K562 (cell line): ENCODE data around the gene MRPL30. TPM values are rescaled to one million over a fixed set of nuclear protein-coding genes. Genes with fewer than 3 reads are reported as not detected.

ENCODE experiments used
- CBFA2T3 ChIP-seq: fragments of 450-650 bp; IDR thresholded peaks from 2 replicates; pipeline ENCODE4 v1.6.1; 2017
- CEBPG ChIP-seq, 3 experiments: fragments of 200-800 bp in 1 of 3; sonication (Bioruptor generic) in 1 of 3; sonication (generic) in 1 of 3; formaldehyde crosslinking in 1 of 3; IDR thresholded peaks in 2 of 3; conservative IDR thresholded peaks in 1 of 3; 2 replicates each; pipeline versions ENCODE4 v1.6.1 to v1.8.0; 2016 to 2022; ENCODE audit warnings: missing compliant biosample characterization in 2 of 3, missing genetic modification characterization in 2 of 3, mild to moderate bottlenecking in 1 of 3, missing genetic modification reagents in 1 of 3
- COPS2 ChIP-seq: fragments of 450-650 bp; conservative IDR thresholded peaks from 2 replicates; pipeline ENCODE4 v1.6.1; 2016; ENCODE audit warnings: mild to moderate bottlenecking, moderate library complexity
- GTF3C2 ChIP-seq: IDR thresholded peaks from 3 replicates; pipeline ENCODE4 v1.6.1; 2011; ENCODE audit warnings: borderline replicate concordance, mild to moderate bottlenecking, moderate library complexity; ENCODE audit not compliant: insufficient read length; ENCODE audit errors: extremely low read depth
- MAFF ChIP-seq: IDR thresholded peaks from 2 replicates; pipeline ENCODE4 v1.6.1; 2012; ENCODE audit warnings: low read length, improper control_type of control experiment
- MBD2 ChIP-seq: sonication (generic); IDR thresholded peaks from 2 replicates; pipeline ENCODE4 v1.6.1; 2016; ENCODE audit warnings: low read depth, borderline replicate concordance
- MECOM ChIP-seq: fragments of 250-450 bp; sonication (Bioruptor Pico); IDR thresholded peaks from 2 replicates; pipeline ENCODE4 v1.8.0; 2022; ENCODE audit warnings: inconsistent platforms
- MYNN ChIP-seq, 2 experiments: sonication (generic); formaldehyde crosslinking in 1 of 2; IDR thresholded peaks; 2 replicates each; pipeline versions ENCODE4 v1.5.0 to v1.6.1; 2016 to 2020; ENCODE audit warnings: antibody characterized with exemption in 1 of 2, missing genetic modification reagents in 1 of 2
- NR2C1 ChIP-seq, 2 experiments: fragments of 450-650 bp; IDR thresholded peaks; 2 replicates each; pipeline ENCODE4 v1.6.1; 2017; ENCODE audit warnings: mild to moderate bottlenecking in 2 of 2, antibody characterized with exemption in 1 of 2, inconsistent platforms in 1 of 2, missing compliant biosample characterization in 1 of 2, missing genetic modification characterization in 1 of 2
- PURB ChIP-seq: sonication (generic); formaldehyde crosslinking; IDR thresholded peaks from 2 replicates; pipeline ENCODE4 v1.9.0; 2021; ENCODE audit warnings: low read depth, mild to moderate bottlenecking, missing genetic modification reagents
- RNF219 ChIP-seq: fragments of 250-450 bp; sonication (Bioruptor Pico); IDR thresholded peaks from 2 replicates; pipeline ENCODE4 v1.5.0; 2022; ENCODE audit warnings: mild to moderate bottlenecking
- SNRNP70 ChIP-seq: fragments of 200-400 bp; formaldehyde crosslinking; optimal IDR thresholded peaks from 2 replicates; pipeline ENCODE3; 2017; ENCODE audit warnings: low read depth, low read length
- SOX6 ChIP-seq: fragments of 450-650 bp; IDR thresholded peaks from 2 replicates; pipeline ENCODE4 v1.6.1; 2014; ENCODE audit warnings: mild to moderate bottlenecking
- STAG1 ChIP-seq: sonication (generic); formaldehyde crosslinking; IDR thresholded peaks from 2 replicates; pipeline ENCODE4 v1.5.0; 2020; ENCODE audit warnings: missing genetic modification reagents, borderline replicate concordance
- TEAD4 ChIP-seq, 2 experiments: sonication (generic) in 1 of 2; formaldehyde crosslinking in 1 of 2; IDR thresholded peaks; 2 replicates each; pipeline versions ENCODE4 v1.6.1 to v1.8.0; 2012 to 2022; ENCODE audit warnings: borderline replicate concordance in 1 of 2, inconsistent platforms in 1 of 2, low read length in 1 of 2, mild to moderate bottlenecking in 1 of 2, missing genetic modification reagents in 1 of 2
- TFAM ChIP-seq: fragments of 250-450 bp; sonication (Bioruptor Pico); conservative IDR thresholded peaks from 2 replicates; pipeline ENCODE4 v1.5.0; 2021; ENCODE audit warnings: mild to moderate bottlenecking, moderate library complexity
- U2AF1 ChIP-seq: fragments of 200-400 bp; formaldehyde crosslinking; optimal IDR thresholded peaks from 2 replicates; pipeline ENCODE3; 2017; ENCODE audit warnings: mild to moderate bottlenecking, low read depth, low read length, moderate library complexity
- ZNF140 ChIP-seq: fragments of 250-450 bp; sonication (Bioruptor Pico); IDR thresholded peaks from 2 replicates; pipeline ENCODE4 v1.8.0; 2021; ENCODE audit warnings: moderate library complexity, mild to moderate bottlenecking, inconsistent platforms
- ZNF232 ChIP-seq: sonication (generic); formaldehyde crosslinking; IDR thresholded peaks from 2 replicates; pipeline ENCODE4 v1.8.0; 2022; ENCODE audit warnings: mild to moderate bottlenecking, missing genetic modification reagents
- ZNF277 ChIP-seq: fragments of 250-450 bp; sonication (Bioruptor Pico); IDR thresholded peaks from 2 replicates; pipeline ENCODE4 v1.8.0; 2022; ENCODE audit warnings: inconsistent platforms, mild to moderate bottlenecking, moderate library complexity, borderline replicate concordance
- ZNF282 ChIP-seq: sonication (generic); formaldehyde crosslinking; IDR thresholded peaks from 2 replicates; pipeline ENCODE4 v1.8.1; 2023; ENCODE audit warnings: missing genetic modification reagents
- polyA plus RNA-seq, 8 experiments: library from polyadenylated mRNA; depleted of rRNA in 4 of 8; stranded (reverse) in 5 of 8; unstranded in 3 of 8; fragments of >200 nt; fragmentation: Nextera tagmentation in 2 of 8; fragmentation: Illumina TruSeq in 1 of 8; extraction: Ambion mirVana in 2 of 8; extraction: Trizol in 1 of 8; gene quantifications; 2 replicates each; pipeline versions ENCODE4 v1.2.1 to v1.2.3, GENCODE V29; 2011 to 2014; ENCODE audit warnings: inconsistent platforms in 1 of 8, missing spikeins in 1 of 8
- total RNA-seq, 7 experiments: library from RNA; depleted of rRNA in 6 of 7; stranded (reverse); fragments of >200 nt in 6 of 7; fragmentation: Illumina TruSeq in 2 of 7; extraction: Trizol in 2 of 7; gene quantifications; 2 replicates each; pipeline versions ENCODE4 v1.2.1 to v1.2.3, GENCODE V29; 2011 to 2021; ENCODE audit warnings: low replicate concordance in 1 of 7

Gene MRPL30
- total and polyA plus RNA-seq, 9 of the 15 experiments (the other 6 are each of a cell fraction or from before 2014, with no cell fraction given) = 63.3 to 130 (median 87.0) TPM

DNA sequence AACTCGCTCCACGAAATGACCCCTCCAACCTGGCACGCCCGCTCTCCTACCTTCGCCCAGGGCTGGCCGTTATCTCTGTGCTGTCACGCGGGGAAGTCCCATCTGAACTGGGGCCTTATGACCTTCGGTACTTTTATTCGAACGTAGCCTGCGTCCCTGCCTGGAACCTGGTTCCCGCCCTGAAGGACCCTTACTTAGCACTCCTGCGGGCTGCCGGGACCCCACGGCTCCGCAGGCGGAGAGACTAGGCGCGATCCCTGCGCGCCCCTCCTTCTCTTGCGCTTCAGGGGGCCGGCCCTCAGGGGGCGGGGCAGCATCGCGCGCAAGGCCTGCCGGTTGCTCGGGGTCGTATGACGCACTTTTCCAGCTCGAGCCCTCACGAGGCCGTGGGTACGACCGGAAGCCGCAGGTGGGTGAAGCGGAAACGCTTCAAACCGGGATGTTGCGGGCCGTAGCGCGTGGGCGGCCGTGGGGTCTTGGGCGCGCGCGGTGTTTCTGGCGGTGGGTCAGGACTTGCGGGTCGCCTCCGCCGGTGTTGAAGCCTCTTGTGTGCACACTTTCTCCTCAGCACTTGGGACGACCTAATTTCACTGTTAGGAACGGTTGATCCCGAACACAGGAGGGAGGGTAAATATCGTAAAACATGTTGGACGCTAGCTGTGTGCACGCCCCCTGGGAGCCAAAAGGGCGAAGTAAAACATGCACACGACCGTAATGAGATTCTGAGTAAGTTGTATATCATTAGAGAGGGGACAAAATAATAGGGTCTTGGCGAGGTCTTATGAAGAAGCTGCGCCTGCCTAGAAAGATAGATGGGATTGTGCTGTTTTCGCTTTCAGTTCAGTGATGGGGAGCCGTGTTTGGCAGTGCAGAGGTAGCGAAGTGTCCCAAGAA is 26.1 kb upstream of the MRPL30 start, which contains the start of the genes LIPT1 and TSGA10 (continued):
- TF ChIP-seq TEAD4 (IDR thresholded peaks at IDR 0.05; ENCODE audit: low read length) (0 out of 2 replicates have a peak, but pooled peaks have one; percentile 26), TEAD4 (CRISPR knock-in tag; IDR thresholded peaks at IDR 0.05; ENCODE audit: borderline replicate concordance) (no peak), PURB (no peak), ZNF282 (CRISPR knock-in tag) (no peak), MAFF (no peak), RNF219 (CRISPR knock-in tag) (no peak), ZNF232 (CRISPR knock-in tag) (no peak), COPS2 (no peak), MBD2 (0 out of 2 replicates have a peak, but pooled peaks have one; percentile 64), U2AF1 (no peak), ZNF277 (CRISPR knock-in tag) (no peak), SOX6 (no peak; the same call in 1 of the 2 replicates), GTF3C2 (no peak), CEBPG (CRISPR knock-in tag; IDR thresholded peaks at IDR 0.05) (no peak), CEBPG (tag; conservative IDR thresholded peaks at IDR 0.05 in 1 of 2, IDR thresholded peaks at IDR 0.05 in 1 of 2) (no peak), NR2C1 (IDR thresholded peaks at IDR 0.05) (peak; percentile 69), NR2C1 (tag; IDR thresholded peaks at IDR 0.05) (peak; percentile 78), MYNN (IDR thresholded peaks at IDR 0.05) (no peak), MYNN (CRISPR knock-in tag; IDR thresholded peaks at IDR 0.05) (no peak), CBFA2T3 (peak; percentile 50), ZNF140 (CRISPR knock-in tag) (no peak), TFAM (CRISPR knock-in tag) (no peak), MECOM (CRISPR knock-in tag) (no peak), STAG1 (CRISPR knock-in tag) (no peak), SNRNP70 (no peak)
